ENCODE measurements around the gene NLRP7.
"Not testable (repeated sequence)": the region's sequence is repeated elsewhere in the genome, so short reads cannot be mapped to it uniquely, and the experiment has no call there.

The NLRP7 gene

GRCh38 chr19:54905421-54905802 lies 41.9 kb downstream of the NLRP7 start:
- peaks cover 10 to 12% of the 10 kb centered on the region in 2 experiments for H3K4me1 ChIP-seq (ENCODE audit: control insufficient read depth in 1 of 2, insufficient read depth in 2 of 2, low read length in 2 of 2)
- H4K8ac ChIP-seq (ENCODE audit: low read depth, low read length): no peak overlapping the region
- peak overlapping the region; percentile 70 for H3K27ac ChIP-seq (ENCODE audit: low read depth, low read length)
- no CpG with 5 or more reads among the region's 5 CpGs for WGBS (ENCODE audit: extremely low coverage, insufficient coverage, insufficient read length)
- H2BK5ac ChIP-seq (ENCODE audit: low read depth, low read length, poor library complexity): no peak overlapping the region
- no peak for DNase-seq
- no peak overlapping the region for H3K4ac ChIP-seq (ENCODE audit: low read depth, low read length)
- H3K79me2 ChIP-seq (ENCODE audit: control insufficient read depth, insufficient read depth, low read length, poor library complexity): no peaks in the 10 kb centered on the region
- H3K79me1 ChIP-seq (ENCODE audit: low read length): peaks cover 12% of the 10 kb centered on the region
- H3K36me3 ChIP-seq (ENCODE audit: control insufficient read depth in 1 of 2, insufficient read depth in 2 of 2, low read length in 2 of 2): no peaks in the 10 kb centered on the region
- no peak overlapping the region for H3K4me2 ChIP-seq (ENCODE audit: low read length)
- no peak overlapping the region for H2AFZ ChIP-seq (ENCODE audit: insufficient read depth, low read length, poor library complexity)
- H3K9ac ChIP-seq (ENCODE audit: low read length): no peak overlapping the region
- no peak overlapping the region for H4K91ac ChIP-seq (ENCODE audit: low read depth, low read length)
- no peak overlapping the region for H4K12ac ChIP-seq (ENCODE audit: low read depth, low read length)
- peaks cover 6% of the 10 kb centered on the region for H3K9me3 ChIP-seq (ENCODE audit: insufficient read depth, low read depth, low read length)
- no peak overlapping the region for H3K23ac ChIP-seq (ENCODE audit: low read length)
- no peak overlapping the region for H2BK120ac ChIP-seq (ENCODE audit: insufficient read depth, low read length, poor library complexity)
- H3K27me3 ChIP-seq (ENCODE audit: insufficient read depth, low read length): no peaks in the 10 kb centered on the region
- H3K18ac ChIP-seq (ENCODE audit: low read length): no peak overlapping the region
- no peak overlapping the region for H2BK12ac ChIP-seq (ENCODE audit: low read length)
- no peak overlapping the region for H3K14ac ChIP-seq (ENCODE audit: low read length)
- no peak overlapping the region for H3K4me3 ChIP-seq (ENCODE audit: low read depth, low read length)
- no peak overlapping the region for H2AK5ac ChIP-seq (ENCODE audit: low read length)

DNA sequence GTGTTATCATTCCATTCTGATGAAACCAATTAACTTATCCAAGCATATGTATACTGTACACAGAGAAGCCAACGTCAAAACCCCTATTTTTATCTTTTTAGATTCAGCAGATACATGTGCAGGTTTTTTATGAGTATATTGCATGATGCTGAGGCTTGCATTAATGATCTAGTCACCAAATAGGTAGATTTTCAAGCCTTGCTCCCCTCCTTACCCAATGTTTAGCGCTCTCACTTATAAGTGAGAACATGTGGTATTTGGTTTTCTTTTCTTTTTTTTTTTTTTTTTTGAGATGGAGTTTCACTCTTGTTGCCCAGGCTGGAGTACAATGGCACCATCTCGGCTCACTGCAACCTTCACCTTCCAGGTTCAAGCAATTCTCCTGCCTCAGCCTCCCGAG lies 43.1 kb downstream of the NLRP7 start:
- H4K8ac ChIP-seq (ENCODE audit: low read depth, low read length); H2BK12ac ChIP-seq (ENCODE audit: low read length); H2BK5ac ChIP-seq (ENCODE audit: low read depth, low read length, poor library complexity); H2AFZ ChIP-seq (ENCODE audit: insufficient read depth, low read length, poor library complexity); H4K12ac ChIP-seq (ENCODE audit: low read depth, low read length); H3K4me2 ChIP-seq (ENCODE audit: low read length); H3K27me3 ChIP-seq (ENCODE audit: insufficient read depth, low read length); H3K14ac ChIP-seq (ENCODE audit: low read length); H3K79me2 ChIP-seq (ENCODE audit: control insufficient read depth, insufficient read depth, low read length, poor library complexity); H3K9me3 ChIP-seq (ENCODE audit: insufficient read depth, low read depth, low read length); H2BK120ac ChIP-seq (ENCODE audit: insufficient read depth, low read length, poor library complexity); H2AK5ac ChIP-seq (ENCODE audit: low read length); H3K4ac ChIP-seq (ENCODE audit: low read depth, low read length); H3K36me3 ChIP-seq (ENCODE audit: control insufficient read depth in 1 of 2, insufficient read depth in 2 of 2, low read length in 2 of 2); DNase-seq; H3K18ac ChIP-seq (ENCODE audit: low read length); H3K4me3 ChIP-seq (ENCODE audit: low read depth, low read length); H3K9ac ChIP-seq (ENCODE audit: low read length); H3K27ac ChIP-seq (ENCODE audit: low read depth, low read length); H4K91ac ChIP-seq (ENCODE audit: low read depth, low read length); H3K23ac ChIP-seq (ENCODE audit: low read length): not testable (repeated sequence)
- peaks cover 12% of the 10 kb centered on the region for H3K79me1 ChIP-seq (ENCODE audit: low read length)
- no CpG with 5 or more reads among the region's 4 CpGs for WGBS (ENCODE audit: extremely low coverage, insufficient coverage, insufficient read length)
- peaks cover 10 to 12% of the 10 kb centered on the region in 2 experiments for H3K4me1 ChIP-seq (ENCODE audit: control insufficient read depth in 1 of 2, insufficient read depth in 2 of 2, low read length in 2 of 2)

DNA sequence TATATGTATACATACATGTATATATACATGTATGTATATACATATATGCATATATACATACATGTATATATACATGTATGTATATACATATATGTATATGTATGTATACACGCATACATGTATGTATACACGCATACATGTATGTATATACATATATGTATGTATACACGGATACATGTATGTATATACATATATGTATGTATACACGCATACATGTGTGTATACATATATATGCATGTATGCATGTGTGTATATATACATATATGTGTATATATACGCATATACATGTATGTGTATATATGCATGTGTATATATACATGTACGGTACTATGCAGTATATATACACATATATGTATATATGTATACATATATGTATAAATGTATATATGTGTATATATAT lies 44.0 kb downstream of the NLRP7 start:
- Histone ChIP-seq H3K23ac (ENCODE audit: low read length) (no peak overlapping the region), H2AK5ac (ENCODE audit: low read length) (no peak overlapping the region), H3K27me3 (ENCODE audit: insufficient read depth, low read length) (no peaks in the 10 kb centered on the region), H2BK5ac (ENCODE audit: low read depth, low read length, poor library complexity) (no peak overlapping the region), H3K79me2 (ENCODE audit: control insufficient read depth, insufficient read depth, low read length, poor library complexity) (no peaks in the 10 kb centered on the region), H3K18ac (ENCODE audit: low read length) (no peak overlapping the region), H2BK120ac (ENCODE audit: insufficient read depth, low read length, poor library complexity) (no peak overlapping the region), H4K8ac (ENCODE audit: low read depth, low read length) (no peak overlapping the region), H4K91ac (ENCODE audit: low read depth, low read length) (no peak overlapping the region), H3K4ac (ENCODE audit: low read depth, low read length) (no peak overlapping the region), H3K9me3 (ENCODE audit: insufficient read depth, low read depth, low read length) (peaks cover 3% of the 10 kb centered on the region), H2BK12ac (ENCODE audit: low read length) (no peak overlapping the region), H3K9ac (ENCODE audit: low read length) (no peak overlapping the region), H3K4me2 (ENCODE audit: low read length) (no peak overlapping the region), H3K14ac (ENCODE audit: low read length) (no peak overlapping the region), H3K79me1 (ENCODE audit: low read length) (peaks cover 12% of the 10 kb centered on the region), H3K36me3 (ENCODE audit: control insufficient read depth in 1 of 2, insufficient read depth in 2 of 2, low read length in 2 of 2) (no peaks in the 10 kb centered on the region), H4K12ac (ENCODE audit: low read depth, low read length) (no peak overlapping the region), H3K4me1 (ENCODE audit: control insufficient read depth in 1 of 2, insufficient read depth in 2 of 2, low read length in 2 of 2) (peaks cover 10 to 12% of the 10 kb centered on the region in 2 experiments), H3K4me3 (ENCODE audit: low read depth, low read length) (no peak overlapping the region), H2AFZ (ENCODE audit: insufficient read depth, low read length, poor library complexity) (no peak overlapping the region), H3K27ac (ENCODE audit: low read depth, low read length) (no peak overlapping the region)
- no CpG with 5 or more reads among the region's 6 CpGs for WGBS (ENCODE audit: extremely low coverage, insufficient coverage, insufficient read length)
- DNase-seq: no peak

GRCh38 chr19:54902061-54902460 lies 45.3 kb downstream of the NLRP7 start:
- DNase-seq: no peak
- Histone ChIP-seq H4K8ac (ENCODE audit: low read depth, low read length) (no peak overlapping the region), H2AK5ac (ENCODE audit: low read length) (no peak overlapping the region), H3K79me1 (ENCODE audit: low read length) (peaks cover 12% of the 10 kb centered on the region), H3K9me3 (ENCODE audit: insufficient read depth, low read depth, low read length) (peaks cover 3% of the 10 kb centered on the region), H3K4ac (ENCODE audit: low read depth, low read length) (no peak overlapping the region), H3K23ac (ENCODE audit: low read length) (no peak overlapping the region), H3K27ac (ENCODE audit: low read depth, low read length) (no peak overlapping the region), H3K9ac (ENCODE audit: low read length) (no peak overlapping the region), H3K4me3 (ENCODE audit: low read depth, low read length) (no peak overlapping the region), H2BK12ac (ENCODE audit: low read length) (no peak overlapping the region), H3K18ac (ENCODE audit: low read length) (no peak overlapping the region), H3K27me3 (ENCODE audit: insufficient read depth, low read length) (no peaks in the 10 kb centered on the region), H3K4me1 (ENCODE audit: control insufficient read depth in 1 of 2, insufficient read depth in 2 of 2, low read length in 2 of 2) (peaks cover 10 to 12% of the 10 kb centered on the region in 2 experiments), H4K12ac (ENCODE audit: low read depth, low read length) (no peak overlapping the region), H2AFZ (ENCODE audit: insufficient read depth, low read length, poor library complexity) (no peak overlapping the region), H3K79me2 (ENCODE audit: control insufficient read depth, insufficient read depth, low read length, poor library complexity) (no peaks in the 10 kb centered on the region), H2BK120ac (ENCODE audit: insufficient read depth, low read length, poor library complexity) (no peak overlapping the region), H4K91ac (ENCODE audit: low read depth, low read length) (no peak overlapping the region), H3K4me2 (ENCODE audit: low read length) (no peak overlapping the region), H3K36me3 (ENCODE audit: control insufficient read depth in 1 of 2, insufficient read depth in 2 of 2, low read length in 2 of 2) (no peaks in the 10 kb centered on the region), H3K14ac (ENCODE audit: low read length) (no peak overlapping the region), H2BK5ac (ENCODE audit: low read depth, low read length, poor library complexity) (no peak overlapping the region)
- WGBS (ENCODE audit: extremely low coverage, insufficient coverage, insufficient read length): no CpG with 5 or more reads among the region's 3 CpGs
